ENCODE results near the gene TMC1.

- TF ChIP-seq CTCF (conservative IDR thresholded peaks at IDR 0.05 in 1 of 2, IDR thresholded peaks at IDR 0.05 in 1 of 2; ENCODE audit: extremely low read depth in 1 of 2, insufficient read depth in 1 of 2, low read depth in 1 of 2, low read length in 2 of 2), result no peak
- no peak for TF ChIP-seq EZH2 (IDR thresholded peaks at IDR 0.05; ENCODE audit: borderline replicate concordance, low read length)
These were observed 23.9 kb upstream of the TMC1 start for GRCh38 chr9:72497447-72498046.
